Endothelial cell of umbilical vein (primary cell): ENCODE data around the gene MAT2B. TPM values are rescaled to one million over a fixed set of nuclear protein-coding genes. Genes with fewer than 3 reads are reported as not detected.

Experiments used
- BruUV-seq: library from RNA; stranded (reverse); fragments of 400-500 nt; replicated peaks from 2 replicates; lab custom pipeline; 2021; lab: Mats Ljungman, UMichigan
- CTCF ChIA-PET: fragments of 300-600, 350-600 bp; sonication (Branson Sonifier 250); formaldehyde crosslinking; loops from one replicate; lab custom pipeline; 2021; ENCODE audit warnings: antibody characterized with exemption, inconsistent platforms; lab: Charles Lee
- POLR2A ChIA-PET: fragments of 300-600, 350-600 bp; sonication (Branson Sonifier 250); formaldehyde crosslinking; loops from one replicate; lab custom pipeline; 2021; ENCODE audit warnings: antibody characterized with exemption, inconsistent platforms; lab: Charles Lee
- DNase-seq: peaks from one replicate; pipeline ENCODE4 v3.0.0-alpha.2; 2011; ENCODE audit warnings: low read depth, low spot score
- FAIRE-seq: peaks from 2 replicates; lab custom pipeline; 2011; peaks lifted over from hg19 to GRCh38; lab: Jason Lieb, UNC
- H2AFZ ChIP-seq: 2 replicates; pipeline ENCODE4 v1.6.0; 2012; ENCODE audit warnings: low read depth, low read length, control low read depth, inconsistent platforms
- H3K27ac ChIP-seq: 2 replicates; pipeline ENCODE4 v1.5.1; 2011; ENCODE audit warnings: low read depth, mild to moderate bottlenecking, control low read depth, low read length, moderate library complexity; ENCODE audit not compliant: insufficient read depth
- H3K27me3 ChIP-seq, 2 experiments: 2 replicates each; pipeline versions ENCODE4 v1.6.0 to v1.6.1; 2011; ENCODE audit warnings: low read length in 2 of 2, mixed read lengths in 1 of 2; ENCODE audit not compliant: control insufficient read depth in 2 of 2, insufficient read depth in 2 of 2
- H3K36me3 ChIP-seq, 2 experiments: 2 replicates in 1 of 2; 3 replicates in 1 of 2; pipeline ENCODE4 v1.5.1; 2011; ENCODE audit warnings: low read length in 2 of 2, mild to moderate bottlenecking in 1 of 2, moderate library complexity in 1 of 2; ENCODE audit not compliant: control insufficient read depth in 2 of 2, insufficient read depth in 2 of 2; ENCODE audit errors: extremely low read depth in 1 of 2
- H3K4me1 ChIP-seq: 3 replicates; pipeline ENCODE4 v1.5.1; 2011; ENCODE audit warnings: mild to moderate bottlenecking, low read length; ENCODE audit not compliant: control insufficient read depth, insufficient read depth; ENCODE audit errors: extremely low read depth
- H3K4me2 ChIP-seq: 2 replicates; pipeline ENCODE4 v1.6.1; 2011; ENCODE audit warnings: low read length, control low read depth, mixed read lengths; ENCODE audit not compliant: insufficient read depth
- H3K4me3 ChIP-seq, 3 experiments: fragments of 200-600 bp in 1 of 3; sonication (generic), shearing (Covaris generic) in 1 of 3; replicated peaks in 1 of 3; 2 replicates each; pipeline ENCODE4 v1.5.1; 2011 to 2016; ENCODE audit warnings: control low read depth in 3 of 3, low read length in 3 of 3, mild to moderate bottlenecking in 2 of 3, inconsistent platforms in 1 of 3, low read depth in 1 of 3, moderate library complexity in 1 of 3; ENCODE audit not compliant: insufficient read depth in 1 of 3
- H3K79me2 ChIP-seq: 2 replicates; pipeline ENCODE4 v1.6.0; 2012; ENCODE audit warnings: low read length, inconsistent platforms; ENCODE audit not compliant: control insufficient read depth, insufficient read depth
- H3K9ac ChIP-seq: replicated peaks from 2 replicates; pipeline ENCODE3; 2011; ENCODE audit warnings: low read length, control low read depth; ENCODE audit not compliant: insufficient read depth; ENCODE audit errors: extremely low read depth
- H3K9me1 ChIP-seq: replicated peaks from 3 replicates; pipeline ENCODE4 v1.6.0; 2011; ENCODE audit warnings: mild to moderate bottlenecking, low read length; ENCODE audit not compliant: control insufficient read depth, insufficient read depth; ENCODE audit errors: extremely low read depth
- H3K9me3 ChIP-seq: replicated peaks from 2 replicates; pipeline ENCODE4 v1.5.1; 2012; ENCODE audit warnings: low read length, inconsistent platforms; ENCODE audit not compliant: control insufficient read depth, insufficient read depth
- H4K20me1 ChIP-seq: replicated peaks from 2 replicates; pipeline ENCODE3; 2011; ENCODE audit warnings: mild to moderate bottlenecking, low read length; ENCODE audit not compliant: control insufficient read depth, insufficient read depth; ENCODE audit errors: extremely low read depth
- CTCF ChIP-seq, 2 donors: IDR thresholded peaks; 1 replicate in 1 of 2; 2 replicates in 1 of 2; pipeline ENCODE4 v1.5.1; 2011; ENCODE audit warnings: low read length in 2 of 2, mild to moderate bottlenecking in 2 of 2, moderate library complexity in 2 of 2, control low read depth in 1 of 2, inconsistent platforms in 1 of 2, low read depth in 1 of 2; ENCODE audit not compliant: insufficient read depth in 1 of 2; ENCODE audit errors: extremely low read depth in 1 of 2
- EZH2 ChIP-seq: IDR thresholded peaks from 2 replicates; pipeline ENCODE4 v1.6.1; 2012; ENCODE audit warnings: borderline replicate concordance, low read depth, mild to moderate bottlenecking, moderate library complexity, low read length, inconsistent platforms; ENCODE audit not compliant: severe bottlenecking
- FOS ChIP-seq: IDR thresholded peaks from 2 replicates; pipeline ENCODE4 v1.6.1; 2011; ENCODE audit warnings: mild to moderate bottlenecking, low read length, moderate library complexity, borderline replicate concordance; ENCODE audit not compliant: insufficient read depth
- GATA2 ChIP-seq: IDR thresholded peaks from 2 replicates; pipeline ENCODE4 v1.7.0; 2011; ENCODE audit warnings: low read depth, mild to moderate bottlenecking, moderate library complexity, mixed read lengths, low read length; ENCODE audit not compliant: insufficient read length, insufficient read depth
- JUN ChIP-seq: IDR thresholded peaks from 2 replicates; pipeline ENCODE4 v1.6.1; 2011; ENCODE audit warnings: borderline replicate concordance, low read depth; ENCODE audit not compliant: insufficient read length, insufficient read depth
- MAX ChIP-seq: IDR thresholded peaks from 2 replicates; pipeline ENCODE4 v1.6.1; 2011; ENCODE audit not compliant: insufficient read depth, insufficient read length
- MYC ChIP-seq: IDR thresholded peaks from one replicate; pipeline ENCODE4 v1.6.1; 2011; ENCODE audit warnings: mild to moderate bottlenecking, low read depth, low read length
- POLR2A ChIP-seq: IDR thresholded peaks from 2 replicates; pipeline ENCODE4 v1.6.1; 2012; ENCODE audit warnings: low read depth, mild to moderate bottlenecking, control low read depth, low read length
- POLR2AphosphoS5 ChIP-seq: IDR thresholded peaks from 2 replicates; pipeline ENCODE4 v1.6.1; 2012; ENCODE audit warnings: low read depth, mild to moderate bottlenecking, control low read depth, low read length, moderate library complexity; ENCODE audit not compliant: insufficient read depth
- dilution Hi-C: fragments of 300-500 bp; cut with MboI; formaldehyde crosslinking; loops from one replicate; pipeline ENCODE4 v1.15.0; 2019; ENCODE audit warnings: low sequenced_read_pairs; ENCODE audit not compliant: extremely low pct_ligation_motif_present
- intact Hi-C: fragments of 100-400 bp; cut with micrococcal nuclease; formaldehyde crosslinking; loops from one replicate; pipeline ENCODE4 v1.10.0; 2022
- polyA plus RNA-seq, 4 experiments: library from polyadenylated mRNA; depleted of rRNA in 3 of 4; stranded (reverse) in 3 of 4; unstranded in 1 of 4; fragments of >200 nt; gene quantifications; 2 replicates each; pipeline versions ENCODE4 v1.2.1 to v1.2.3, GENCODE V29; 2011 to 2012; ENCODE audit warnings: missing spikeins in 1 of 4
- total RNA-seq: library from RNA; stranded (reverse); gene quantifications from 2 replicates; pipeline ENCODE4 v1.2.3, GENCODE V29; 2021

MAT2B gene
- total and polyA plus RNA-seq, 2 donors (not counting 3 experiments of a cell fraction or from before 2014, with no cell fraction given) = 41.5 to 101 TPM

GRCh38 chr5:163496286-163496685 lies 9.1 kb upstream of the MAT2B start:
- H3K9me3 ChIP-seq = no peaks in the 10 kb centered on the region
- dilution Hi-C loops = no loop called here
- no peaks in the 10 kb centered on the region for H3K4me1 ChIP-seq
- H3K4me3 ChIP-seq = no peak overlapping the region
- no peak for FAIRE-seq
- no peaks in the 10 kb centered on the region for H3K27me3 ChIP-seq
- intact Hi-C loops = no loop called here
- TF ChIP-seq JUN (no peak), CTCF (IDR thresholded peaks at IDR 0.05; ENCODE audit: extremely low read depth in 1 of 2, insufficient read depth in 1 of 2, low read depth in 1 of 2, low read length in 2 of 2) (no peak), POLR2A (no peak), MYC (no peak), GATA2 (no peak), POLR2AphosphoS5 (no peak), EZH2 (no peak), MAX (no peak), FOS (no peak)
- H3K27ac ChIP-seq = no peak overlapping the region
- no peak overlapping the region for H3K9ac ChIP-seq
- ChIA-PET CTCF (no interaction called here), POLR2A (no interaction called here)
- H3K9me1 ChIP-seq = no peaks in the 10 kb centered on the region
- no peaks in the 10 kb centered on the region for H3K79me2 ChIP-seq
- DNase-seq = no peak
- H3K36me3 ChIP-seq = peaks cover 0 to under 1% of the 10 kb centered on the region in 2 experiments
- no peak overlapping the region for H3K4me2 ChIP-seq
- BruUV-seq = no TSS peak
- no peak overlapping the region for H2AFZ ChIP-seq
- H4K20me1 ChIP-seq = no peaks in the 10 kb centered on the region
